GM18511 (cell line): ENCODE measurements around the gene COQ8B.

ENCODE experiments used
- ATAC-seq: cut with Tn5 transposase; IDR thresholded peaks from one replicate; pipeline ENCODE4 v1.9.1; 2021; ENCODE audit warnings: mild to moderate bottlenecking, moderate library complexity; ENCODE audit not compliant: unreplicated experiment

The COQ8B gene

DNA sequence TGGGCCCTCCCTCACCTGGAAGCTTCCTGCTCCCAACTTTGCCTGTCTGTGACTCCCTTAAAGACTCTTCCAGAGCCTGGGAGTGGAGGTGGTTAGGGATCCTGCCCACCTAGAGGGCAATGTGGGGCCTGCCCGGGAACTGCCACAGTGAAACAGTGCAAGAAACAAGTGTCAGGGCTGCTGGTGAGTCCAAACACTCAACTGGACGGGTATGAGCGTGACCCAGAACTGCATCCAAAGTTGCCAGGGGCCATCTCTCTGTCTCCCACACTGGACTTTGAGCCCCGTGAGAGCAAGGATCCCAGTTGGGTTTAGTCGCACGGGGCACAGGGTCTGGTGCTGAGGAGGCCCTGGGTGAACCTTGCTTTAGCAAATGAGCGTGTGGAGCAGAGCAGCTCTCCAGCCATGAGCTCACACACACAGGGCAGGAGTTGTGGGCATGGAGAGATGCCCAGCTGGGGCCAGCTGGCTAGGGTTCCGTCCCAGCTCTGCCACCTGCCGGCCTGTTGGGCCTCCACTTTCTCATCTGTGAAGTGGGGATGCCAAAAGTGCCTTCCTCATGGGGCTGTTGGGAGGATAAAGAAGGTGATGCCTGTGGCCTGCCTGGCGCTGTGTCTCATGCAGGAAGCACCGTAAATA lies 23.4 kb downstream of the COQ8B start:
- no peak for ATAC-seq

DNA sequence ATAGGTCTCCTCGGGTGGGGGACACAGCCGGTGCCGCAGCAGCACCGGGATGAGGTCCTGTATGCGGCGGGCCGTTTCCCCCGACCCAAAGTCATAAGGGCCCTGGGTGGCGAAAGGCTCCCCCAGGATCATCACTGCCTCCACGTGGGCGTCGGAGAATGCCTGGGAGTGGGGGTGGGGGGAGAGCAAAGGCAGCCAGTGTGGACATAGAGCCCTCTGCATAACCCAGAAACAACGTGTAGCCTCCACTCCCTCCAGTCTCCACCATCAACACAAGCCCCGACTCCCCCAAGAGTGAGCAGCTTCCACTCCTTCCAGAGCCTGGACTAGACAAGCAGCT lies 24.5 kb downstream of the COQ8B start:
- ATAC-seq, result no peak

DNA sequence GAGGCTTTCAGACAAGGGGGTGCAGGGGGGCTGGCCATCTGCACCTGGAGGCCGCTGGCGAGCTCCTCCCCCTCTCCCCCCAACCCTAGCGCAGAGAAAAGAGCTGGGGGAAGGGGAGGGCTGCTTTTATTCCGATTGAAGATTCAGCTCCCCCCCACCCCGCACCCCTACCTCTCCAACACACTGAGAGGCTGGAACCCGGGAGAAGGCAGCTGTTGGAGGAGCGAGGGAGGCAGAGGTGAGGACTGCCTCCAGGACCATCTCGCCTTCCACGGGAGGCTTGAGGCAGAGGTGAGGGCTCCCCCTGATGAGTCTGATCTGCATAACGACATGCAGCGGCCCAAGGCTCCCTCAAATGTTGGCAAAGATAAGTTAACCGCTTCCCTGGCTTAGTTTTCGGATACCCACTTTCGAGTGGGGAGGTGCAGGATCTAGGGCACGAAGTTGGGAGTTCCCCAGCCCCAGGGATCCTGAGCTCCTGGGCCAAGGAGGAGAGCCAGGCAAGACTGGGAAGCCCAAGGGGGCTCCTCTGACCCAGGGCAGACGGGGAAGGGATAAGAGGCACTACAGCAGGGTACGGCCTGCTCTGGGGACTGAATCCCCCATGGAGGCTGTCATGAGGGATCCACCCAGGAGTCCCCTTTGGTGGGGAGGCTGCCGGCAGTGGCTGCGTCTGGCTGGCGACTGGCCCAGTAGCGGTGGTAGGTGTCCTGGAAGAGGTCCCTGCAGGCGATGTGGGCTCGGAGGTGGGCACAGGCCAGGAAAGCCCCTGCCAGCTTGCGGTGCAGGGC lies 25.1 kb downstream of the COQ8B start:
- ATAC-seq, result no peak

DNA sequence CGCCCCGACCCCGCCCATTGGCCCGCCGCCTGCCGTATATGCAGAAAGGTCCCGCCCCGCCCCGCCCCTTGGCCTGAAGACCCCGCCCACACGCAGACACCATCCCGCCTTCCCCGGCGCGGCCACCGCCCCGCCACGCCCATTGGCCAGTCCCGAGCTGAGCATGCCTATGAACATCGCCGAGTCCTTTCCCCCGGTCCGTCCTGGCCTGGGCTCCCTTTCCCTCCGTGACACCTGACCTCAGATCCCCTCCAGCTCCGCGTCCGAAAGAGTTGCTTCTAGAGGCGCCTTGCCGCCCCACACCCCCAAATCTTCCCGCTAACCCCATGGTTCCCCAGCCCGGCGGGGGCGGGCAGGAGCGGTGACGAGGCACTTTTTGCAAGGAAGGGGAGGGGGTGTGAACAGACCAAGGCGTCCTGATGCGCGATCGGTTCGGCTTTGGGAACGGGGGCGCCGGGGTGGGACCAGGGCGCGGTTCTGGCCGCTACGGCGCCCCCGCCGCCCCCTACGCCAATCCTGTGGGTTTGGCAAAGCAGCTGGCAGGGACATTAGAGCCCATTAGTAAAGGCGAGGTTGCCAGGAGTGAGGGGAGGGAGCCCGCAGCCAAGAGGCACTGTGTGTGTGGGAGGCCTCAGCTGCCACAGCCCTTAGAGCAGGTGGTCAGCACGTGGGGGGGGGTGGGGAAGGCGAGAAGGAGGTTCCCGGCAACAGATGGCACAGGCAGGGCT lies 25.8 kb downstream of the COQ8B start:
- ATAC-seq, result peak; percentile 73

DNA sequence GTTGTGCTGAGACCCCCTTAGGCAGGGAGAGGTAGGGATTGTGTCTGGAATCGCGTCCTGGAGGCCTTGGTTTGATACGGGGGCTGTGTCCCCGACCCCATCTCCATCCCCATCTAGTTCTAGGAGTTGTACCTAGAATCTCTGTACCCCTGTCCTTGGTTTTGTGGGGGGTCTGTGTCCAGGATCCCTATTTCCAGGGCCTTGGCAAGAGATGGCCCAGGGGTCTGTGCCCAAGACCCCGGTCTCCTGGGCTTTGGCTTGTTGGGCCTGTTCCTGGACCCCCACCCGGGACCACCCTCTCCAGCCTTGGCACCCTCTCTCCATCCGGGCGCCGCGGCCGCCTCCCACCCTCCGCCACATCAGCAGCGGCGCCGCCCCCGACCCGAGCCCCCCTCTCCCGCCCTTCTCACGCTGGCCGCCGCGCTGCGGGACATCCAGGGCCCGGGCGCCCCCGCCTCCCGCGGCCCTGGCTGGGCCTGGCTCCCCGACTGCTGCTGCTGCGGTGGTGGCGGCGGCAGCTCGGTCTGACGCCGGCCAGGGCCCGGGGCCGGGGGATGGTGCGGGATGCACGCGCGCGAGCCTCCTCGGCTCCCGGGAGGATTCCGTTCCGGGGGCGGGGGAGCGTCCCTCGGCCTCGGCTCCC lies 26.5 kb downstream of the COQ8B start, which contains the start of gene NUMBL:
Gene NUMBL, minus strand, starts transcription at position 602 of the 643 bp plus-strand sequence. Its CDS starts 168 bp downstream, at position 434.
- peak; percentile 38 for ATAC-seq

DNA sequence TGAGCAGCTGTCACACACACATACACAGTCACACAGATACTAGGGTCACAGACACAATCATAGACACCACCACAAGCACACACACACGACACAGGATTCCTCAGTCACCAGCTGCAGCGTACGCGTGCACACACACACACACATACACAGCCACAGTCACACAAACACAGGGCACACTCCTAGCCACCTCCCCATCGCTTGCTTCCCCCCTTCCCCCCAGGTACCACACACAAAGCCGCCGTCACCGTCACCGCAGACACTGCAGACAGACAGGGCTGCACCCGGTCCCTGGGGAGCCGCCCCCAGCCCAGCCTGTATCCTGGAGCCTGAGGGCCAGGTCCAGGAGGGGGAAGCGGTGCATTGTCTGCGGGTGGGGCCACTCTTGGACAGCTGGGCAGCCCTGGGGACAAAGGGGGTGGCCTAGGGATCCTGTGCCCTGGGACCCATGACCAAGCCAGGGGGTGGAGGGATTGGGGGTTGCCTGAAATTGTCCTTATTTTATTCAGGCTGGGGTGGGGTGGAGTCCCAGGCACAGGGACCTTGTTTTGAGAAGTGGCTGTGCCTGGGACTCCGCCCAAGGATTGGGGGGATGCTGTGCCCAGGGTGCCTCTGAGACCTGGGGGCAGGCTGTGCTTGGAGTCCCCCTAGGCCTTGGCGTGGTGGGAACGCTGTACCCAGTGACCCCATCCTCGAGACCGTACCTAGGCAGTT lies 27.2 kb downstream of the COQ8B start:
- no peak for ATAC-seq

DNA sequence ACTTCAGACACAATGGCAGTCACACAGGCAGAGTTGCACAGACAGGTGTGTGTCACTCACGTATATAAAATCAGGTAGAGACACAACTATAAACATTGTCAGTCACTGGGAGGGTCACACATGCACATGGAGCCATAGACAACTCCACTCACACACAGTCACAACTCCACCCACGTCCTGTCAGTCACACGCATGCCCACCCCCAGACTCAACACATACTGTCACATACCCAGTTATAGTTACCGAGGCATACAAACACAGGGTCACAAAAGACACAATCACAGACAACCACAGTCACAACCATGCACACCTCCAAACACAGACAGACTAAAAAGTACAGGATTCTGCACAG lies 27.7 kb downstream of the COQ8B start:
- no peak for ATAC-seq

DNA sequence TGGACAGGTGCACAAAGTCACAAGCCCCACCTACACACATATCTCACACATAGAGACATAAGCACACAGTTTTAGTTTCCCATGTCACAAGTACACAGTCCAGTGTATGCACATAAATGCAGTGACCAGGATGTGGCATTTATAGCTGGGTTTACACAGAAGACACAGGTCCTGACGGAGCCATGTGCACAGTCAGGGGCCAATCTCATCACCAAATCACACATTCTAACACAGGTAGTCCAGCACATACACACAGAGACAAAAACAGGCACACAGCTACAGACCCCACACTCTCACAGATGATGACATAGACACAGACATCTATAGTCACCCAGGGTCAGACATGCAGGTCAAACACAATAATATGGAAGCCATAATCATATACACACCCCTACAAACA lies 28.4 kb downstream of the COQ8B start:
- ATAC-seq, result no peak

DNA sequence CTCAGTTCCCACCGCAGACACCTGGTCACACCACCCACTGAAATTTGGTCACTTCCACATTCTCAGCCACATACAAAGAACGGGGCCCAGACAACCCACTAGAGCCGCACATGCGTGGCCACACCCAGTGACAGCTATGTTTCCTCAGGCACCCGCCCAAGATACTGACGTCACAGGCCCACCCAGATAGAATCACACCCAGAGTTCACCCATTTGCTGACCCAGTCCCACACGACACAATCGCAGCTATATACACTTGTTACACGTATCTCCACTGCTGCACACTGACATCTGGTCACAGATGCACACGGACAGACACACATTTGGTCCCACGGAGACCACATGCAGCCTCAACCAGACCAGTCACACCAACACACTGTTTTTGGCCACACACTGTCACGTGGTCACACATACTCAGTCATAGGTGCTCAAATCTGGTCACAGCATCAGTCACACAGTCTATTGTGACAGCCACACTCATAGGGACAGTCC lies 29.1 kb downstream of the COQ8B start:
- no peak for ATAC-seq

DNA sequence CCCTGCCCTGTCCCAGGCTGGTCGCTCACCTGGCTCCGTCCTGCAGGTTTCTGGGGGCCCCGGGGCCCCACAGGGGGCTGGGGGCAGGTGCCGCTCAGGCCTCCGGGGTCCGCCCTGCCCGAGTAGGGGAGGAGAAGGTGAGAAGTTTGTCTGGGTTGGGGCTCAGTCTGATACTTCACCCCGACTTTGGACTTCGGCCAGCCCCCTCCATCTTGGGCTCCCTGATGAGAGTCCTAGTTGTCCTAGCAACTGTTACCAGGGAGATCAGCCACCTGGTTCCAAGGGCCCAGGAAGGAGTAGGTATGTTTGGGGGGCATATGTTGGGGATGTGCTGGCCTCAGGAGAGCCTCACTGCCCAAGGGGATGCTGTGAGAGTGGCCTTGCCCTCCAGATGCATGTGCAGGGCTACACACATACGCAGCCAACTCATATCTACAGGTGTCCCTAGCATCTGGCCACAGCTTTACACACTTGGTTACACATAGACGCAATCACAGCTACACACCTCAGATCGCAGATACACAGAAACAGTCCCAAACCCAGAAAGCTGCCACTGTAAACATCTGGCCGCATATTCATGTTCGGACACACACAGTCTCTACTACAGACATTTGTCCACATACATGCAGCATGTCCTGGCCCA lies 29.7 kb downstream of the COQ8B start:
- ATAC-seq, result no peak

DNA sequence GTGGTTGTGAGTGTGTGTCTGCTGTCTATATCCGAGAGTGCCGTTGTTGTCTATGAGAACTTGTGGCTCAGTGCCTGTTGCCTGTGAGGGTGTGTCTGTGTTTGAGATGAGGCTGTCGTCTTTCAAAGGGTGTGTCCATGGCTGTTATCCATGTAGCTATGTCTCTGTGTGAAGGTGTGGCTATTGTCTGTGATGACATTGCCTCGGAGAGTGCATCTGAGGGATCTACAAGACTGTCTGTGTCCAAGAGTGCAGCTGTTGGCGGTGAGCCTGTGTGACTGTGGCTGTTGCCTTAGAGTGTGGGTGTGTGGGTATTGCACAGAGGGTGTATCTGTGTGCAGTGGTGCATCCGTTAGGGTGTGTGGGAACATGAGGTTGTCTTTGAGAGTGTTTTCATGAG lies 31.1 kb downstream of the COQ8B start:
- ATAC-seq, result no peak

DNA sequence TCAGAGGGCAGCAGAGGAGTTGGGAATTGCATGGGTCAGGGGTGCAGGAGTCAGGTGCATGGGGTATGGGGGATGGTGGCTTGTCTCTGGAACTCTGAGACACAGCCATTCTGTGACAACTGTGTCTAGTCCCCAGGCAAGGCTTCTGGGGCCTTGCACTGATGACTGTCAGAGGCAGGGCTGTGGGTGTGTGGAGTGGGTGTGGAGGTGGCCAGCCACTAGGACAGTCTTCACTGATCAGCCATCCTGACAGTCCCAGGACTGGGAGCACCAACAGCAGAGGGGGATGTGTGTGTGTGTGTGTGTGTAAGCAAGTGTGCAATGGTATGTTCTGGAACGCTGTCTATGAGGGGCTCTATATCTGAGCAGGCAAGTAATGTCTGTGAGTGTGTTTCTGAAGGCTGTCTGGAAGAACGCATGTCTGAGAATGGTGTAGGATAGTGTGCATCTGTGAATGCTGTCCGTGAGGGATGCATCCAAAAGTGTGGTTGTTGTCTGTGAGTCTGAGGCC lies 31.6 kb downstream of the COQ8B start:
- ATAC-seq, result no peak

DNA sequence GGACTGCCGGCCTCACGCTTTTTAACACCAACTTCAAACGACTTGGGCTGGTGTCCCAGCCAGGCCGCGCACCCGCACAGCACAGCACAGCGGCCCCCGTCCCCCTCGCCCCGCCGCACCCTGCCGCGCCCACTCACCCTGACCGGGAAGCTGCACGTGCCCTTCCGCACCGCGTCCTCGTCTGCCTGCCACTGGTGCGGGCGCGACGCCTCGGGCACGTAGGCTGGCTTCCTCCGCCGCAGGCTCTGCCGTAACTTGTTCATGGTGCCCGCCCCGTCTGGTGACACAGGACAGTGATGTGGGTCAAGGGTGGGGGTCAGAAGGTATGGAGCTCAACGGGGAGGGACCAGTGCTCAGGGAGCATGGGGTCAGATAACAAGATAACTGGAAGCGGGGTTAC lies 32.4 kb downstream of the COQ8B start:
- ATAC-seq, result no peak

DNA sequence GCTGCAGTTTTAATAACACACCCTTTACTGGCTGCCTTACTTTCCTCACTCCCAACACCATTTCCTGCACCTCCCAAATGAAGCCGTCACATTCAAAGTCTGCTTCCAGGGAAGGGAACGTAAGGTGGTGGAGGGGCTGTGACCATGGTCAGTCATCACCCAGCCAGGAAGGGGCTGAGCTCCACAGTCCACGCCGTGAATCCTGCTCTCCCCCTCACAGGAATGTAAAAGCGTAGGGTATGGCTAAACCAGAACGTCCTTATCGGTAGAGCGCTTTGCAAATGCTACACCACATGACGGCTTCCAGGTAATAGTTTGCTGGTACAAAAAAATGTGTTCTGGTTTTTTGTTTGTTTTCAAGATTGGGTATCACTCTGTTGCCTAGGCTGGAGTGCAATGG lies 33.2 kb downstream of the COQ8B start:
- no peak for ATAC-seq

DNA sequence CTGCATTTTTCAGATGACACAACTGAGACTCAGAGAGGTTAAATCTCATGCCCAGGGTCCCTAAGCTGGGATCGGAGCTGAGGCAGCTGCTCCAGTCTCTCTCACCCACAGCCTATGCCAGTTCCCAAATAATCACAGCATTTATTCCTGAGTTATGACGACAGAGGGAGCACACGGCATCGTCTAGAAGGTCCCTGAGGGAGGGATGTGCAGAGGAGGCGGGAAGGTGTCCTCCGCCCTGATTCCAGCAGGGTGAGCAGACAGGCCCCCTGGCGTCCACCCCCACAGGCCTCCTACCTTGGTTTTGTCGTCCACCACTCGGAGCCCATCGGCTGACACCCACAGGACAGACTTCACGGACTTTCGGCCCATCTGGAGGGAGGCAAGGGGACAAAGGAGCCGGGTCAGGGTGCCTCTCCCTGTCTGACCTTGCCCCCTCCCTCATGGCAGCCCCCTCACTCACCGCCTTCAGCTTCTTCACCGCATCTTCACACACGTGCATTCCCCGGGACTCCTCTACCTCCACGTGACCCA lies 34.2 kb downstream of the COQ8B start:
- no peak for ATAC-seq

DNA sequence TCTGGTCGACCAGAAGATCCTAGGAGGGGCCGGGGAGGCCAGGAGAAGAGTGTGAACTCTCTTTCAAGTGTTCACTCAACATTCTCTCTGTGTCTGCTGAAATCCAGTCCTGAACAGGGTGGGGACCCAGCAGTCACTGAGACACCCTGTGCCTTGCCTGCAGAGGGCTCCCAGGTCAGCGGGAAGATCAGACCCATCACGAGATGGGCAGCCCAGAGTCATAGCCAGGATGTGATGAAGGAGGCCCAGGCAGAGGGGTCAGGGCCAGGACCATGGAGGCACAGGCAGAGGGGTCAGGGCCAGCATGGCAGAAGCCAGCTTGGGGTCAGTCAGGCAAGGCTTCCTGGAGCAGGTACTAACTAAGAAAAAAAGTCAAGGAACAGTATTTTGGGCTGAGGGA lies 35.6 kb downstream of the COQ8B start:
- no peak for ATAC-seq

DNA sequence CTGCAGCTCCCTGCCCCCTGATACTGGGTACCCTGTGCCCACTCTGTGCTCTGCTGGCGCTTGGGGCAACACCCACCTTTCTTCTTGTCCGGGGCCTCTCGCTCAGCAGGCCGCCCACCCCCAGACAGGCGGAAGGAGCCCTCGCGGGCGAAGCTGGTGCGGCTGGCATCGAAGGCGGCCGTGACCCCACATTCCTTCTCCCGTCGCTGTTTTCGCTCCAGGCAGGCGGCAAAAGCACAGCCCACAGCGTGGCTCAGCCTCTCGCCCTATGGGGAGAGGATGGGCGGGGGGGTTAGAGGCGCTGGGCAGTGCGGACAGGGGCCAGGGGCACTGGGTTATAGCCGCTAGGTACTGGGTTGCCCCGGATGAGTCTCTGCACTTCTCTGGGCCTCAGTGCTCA lies 39.5 kb downstream of the COQ8B start:
- no peak for ATAC-seq

DNA sequence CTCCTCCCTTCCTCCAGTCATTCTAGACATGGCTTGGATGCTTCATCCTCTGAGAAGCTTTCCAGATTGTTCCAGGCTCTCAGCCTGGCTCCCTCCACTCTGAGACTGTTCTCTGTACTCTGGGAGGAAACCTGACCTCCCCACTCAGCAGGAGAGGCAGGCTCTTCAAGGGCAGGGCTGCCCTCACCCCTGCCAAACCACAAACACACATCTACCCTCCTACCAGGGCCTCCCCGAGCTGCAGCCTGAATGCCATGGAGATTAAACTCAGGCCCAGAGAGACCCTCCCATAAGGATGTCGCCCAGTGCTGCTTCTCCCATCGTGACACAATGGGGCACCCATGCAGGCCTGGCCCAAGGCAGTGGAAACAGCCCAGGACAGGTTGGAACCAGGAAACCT lies 42.4 kb downstream of the COQ8B start:
- ATAC-seq, result no peak

DNA sequence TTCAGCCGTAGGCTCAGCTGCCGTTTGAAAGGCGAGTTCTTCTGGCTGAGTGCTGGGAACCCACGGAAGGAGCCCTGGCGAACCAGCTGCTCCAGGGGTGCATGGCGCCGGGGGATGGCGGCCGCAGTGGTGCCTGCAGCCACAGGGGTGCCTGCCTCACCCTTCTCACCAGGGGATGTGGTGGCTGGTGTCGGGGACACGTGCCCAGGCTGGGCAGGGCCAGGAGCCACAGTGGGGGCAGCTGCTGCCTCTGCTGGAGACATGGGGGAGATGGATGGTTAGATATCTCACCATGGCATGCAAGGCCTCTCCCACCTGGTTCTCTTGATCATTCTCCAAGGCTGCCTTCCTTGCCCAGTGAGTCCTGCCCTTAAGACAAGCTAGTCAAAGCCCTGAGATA lies 43.3 kb downstream of the COQ8B start:
- ATAC-seq, result no peak
